GM06990 (cell line): ENCODE results near the gene DPM3.
"Not testable (repeated sequence)": the region's sequence is repeated elsewhere in the genome, so short reads cannot be mapped to it uniquely, and the experiment has no call there.

Source experiments
- DNase-seq: peaks from one replicate; pipeline ENCODE4 v3.0.0-alpha.2; 2011; ENCODE audit not compliant: insufficient read length; ENCODE audit errors: extremely low read depth
- H3K27me3 ChIP-seq: replicated peaks from 2 replicates; pipeline ENCODE4 v1.6.0; 2011; ENCODE audit warnings: low read length; ENCODE audit not compliant: control insufficient read depth, insufficient read depth
- H3K36me3 ChIP-seq: 2 replicates; pipeline ENCODE4 v1.5.1; 2011; ENCODE audit warnings: low read length; ENCODE audit not compliant: control insufficient read depth, insufficient read depth
- H3K4me3 ChIP-seq: replicated peaks from 2 replicates; pipeline ENCODE4 v1.5.1; 2011; ENCODE audit warnings: low read depth, mild to moderate bottlenecking, control low read depth, low read length
- CTCF ChIP-seq: IDR thresholded peaks from 2 replicates; pipeline ENCODE4 v1.5.1; 2011; ENCODE audit warnings: low read length, control low read depth, mild to moderate bottlenecking, inconsistent platforms; ENCODE audit not compliant: insufficient read depth, poor library complexity, severe bottlenecking

DPM3 gene

GRCh38 chr1:155139895-155140629, at the start of gene DPM3:
TSS of gene DPM3 (minus strand) at chr1:155140531. CDS start at chr1:155140240, 291 bp downstream.
- Histone ChIP-seq H3K27me3 (no peaks in the 10 kb centered on the region), H3K4me3 (peak within 1 kb of the TSS; percentile 84), H3K36me3 (peaks cover 9% of the 10 kb centered on the region)
- TF ChIP-seq CTCF: no peak
- DNase-seq: peak; percentile 82

- H3K36me3 ChIP-seq, H3K4me3 ChIP-seq, H3K27me3 ChIP-seq, DNase-seq: not testable (repeated sequence)
Measured at GRCh38 chr1:155189926-155190325, 49.6 kb upstream of the DPM3 start.

GRCh38 chr1:155188268-155188667, 47.9 kb upstream of the DPM3 start:
- no peak for DNase-seq
- Histone ChIP-seq H3K36me3 (no peaks in the 10 kb centered on the region), H3K4me3 (no peak overlapping the region), H3K27me3 (no peaks in the 10 kb centered on the region)
- TF ChIP-seq CTCF: no peak

GRCh38 chr1:155187456-155187891, 47.1 kb upstream of the DPM3 start:
- Histone ChIP-seq H3K36me3 (no peaks in the 10 kb centered on the region), H3K27me3 (no peaks in the 10 kb centered on the region), H3K4me3 (no peak overlapping the region)
- no peak for TF ChIP-seq CTCF
- DNase-seq: no peak

- TF ChIP-seq CTCF: no peak
- H3K27me3 ChIP-seq: no peaks in the 10 kb centered on the region
- no peak overlapping the region for H3K4me3 ChIP-seq
- no peak for DNase-seq
- no peaks in the 10 kb centered on the region for H3K36me3 ChIP-seq
Measured at GRCh38 chr1:155186794-155187455, 46.6 kb upstream of the DPM3 start.

GRCh38 chr1:155186067-155186793, 45.9 kb upstream of the DPM3 start:
- DNase-seq: no peak
- Histone ChIP-seq H3K36me3 (no peaks in the 10 kb centered on the region), H3K27me3 (no peaks in the 10 kb centered on the region), H3K4me3 (no peak overlapping the region)
- TF ChIP-seq CTCF: no peak
